GM19043 (cell line): ENCODE data around the gene MROH2B.

ENCODE experiments used
- ATAC-seq: cut with Tn5 transposase; IDR thresholded peaks from one replicate; pipeline ENCODE4 v1.9.1; 2021; ENCODE audit warnings: low read depth; ENCODE audit not compliant: unreplicated experiment

The MROH2B gene

GRCh38 chr5:40976041-40976440 is 95.1 kb downstream of the MROH2B start:
- no peak for ATAC-seq

DNA sequence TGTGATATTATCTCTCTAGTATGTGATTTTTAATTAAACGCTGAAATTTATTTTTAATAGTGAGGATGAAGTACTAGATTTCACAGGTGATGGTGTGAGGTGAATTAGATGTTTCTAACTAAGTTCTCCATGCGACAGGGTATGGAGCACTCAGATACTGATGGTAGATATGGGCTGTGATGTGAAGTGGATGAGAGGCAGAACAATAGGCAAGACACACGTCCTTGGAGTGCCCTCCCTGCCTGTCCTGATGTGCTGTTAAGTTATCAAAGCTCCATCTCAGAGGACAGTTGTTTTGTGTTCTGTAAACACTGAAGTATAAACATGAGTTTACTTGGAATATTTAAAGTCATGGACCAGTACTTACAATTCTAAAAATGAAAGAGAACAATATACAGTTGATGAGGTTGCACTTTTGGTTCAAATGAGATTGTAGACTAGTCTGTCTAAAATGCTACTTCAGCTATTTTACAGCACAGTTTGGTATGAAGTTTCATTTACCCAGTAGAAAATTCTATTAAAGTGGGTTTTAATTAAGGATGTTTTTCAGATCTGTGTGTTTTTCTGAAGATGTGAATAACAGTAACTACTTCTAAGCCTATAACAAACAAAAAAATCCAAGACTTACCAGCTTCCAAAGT is 97.7 kb downstream of the MROH2B start:
- ATAC-seq, result no peak

DNA sequence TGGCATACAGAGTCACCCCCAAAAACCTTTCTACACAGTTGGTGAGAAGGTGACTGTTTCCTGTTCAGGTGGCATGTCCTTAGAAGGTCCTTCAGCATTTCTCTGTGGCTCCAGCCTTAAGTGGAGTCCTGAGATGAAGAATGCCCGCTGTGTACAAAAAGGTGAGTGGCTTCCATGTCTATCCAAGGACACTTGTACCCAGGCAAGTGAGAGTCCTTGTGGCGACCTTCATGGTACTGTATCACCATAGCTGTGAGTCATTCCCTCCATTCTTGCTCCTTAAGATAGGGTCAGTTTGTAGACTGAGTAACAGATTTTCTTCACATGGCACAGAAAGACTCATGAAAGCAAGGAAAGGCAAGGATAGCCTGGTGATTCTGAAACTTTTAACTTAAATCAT is 98.7 kb downstream of the MROH2B start:
- ATAC-seq, result no peak

- ATAC-seq, result no peak
These were observed 108.8 kb downstream of the MROH2B start for GRCh38 chr5:40962207-40962955.

GRCh38 chr5:40960037-40960436 is 111.1 kb downstream of the MROH2B start:
- ATAC-seq, result no peak

DNA sequence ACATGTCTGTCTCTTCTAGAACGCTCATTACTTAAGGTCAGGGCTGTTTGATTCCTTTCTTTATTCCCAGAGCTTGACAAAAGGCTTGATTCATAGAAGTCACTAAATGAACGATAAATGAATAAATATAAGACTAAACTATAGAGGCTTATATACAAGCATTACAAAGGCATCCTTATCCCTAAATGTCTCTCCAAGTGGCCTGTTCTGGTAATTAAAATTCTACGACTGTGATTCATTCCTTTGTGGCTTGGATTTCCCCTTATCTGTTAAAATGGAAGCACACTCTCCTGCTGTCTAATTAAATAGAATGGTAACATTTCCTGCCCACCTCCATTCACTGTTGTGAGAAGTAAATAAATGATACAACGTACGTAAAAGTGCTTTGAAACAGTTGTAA is 112.3 kb downstream of the MROH2B start:
- no peak for ATAC-seq

GRCh38 chr5:40957048-40957447 is 114.1 kb downstream of the MROH2B start:
- no peak for ATAC-seq

GRCh38 chr5:40955313-40955712 is 115.8 kb downstream of the MROH2B start:
- no peak for ATAC-seq
